Mesenchymal stem cell (in vitro differentiated cells and primary cell): ENCODE measurements around the gene C17orf50.
A peak's percentile ranks its signal among the peaks of the same experiment; 100 is the strongest.

Experiments used
- DNase-seq: peaks from one replicate; pipeline ENCODE4 v3.0.0-alpha.2; 2013
- H2AFZ ChIP-seq: one replicate; pipeline ENCODE4 v1.6.1; 2013; ENCODE audit warnings: low read depth, mild to moderate bottlenecking, control low read depth, inconsistent platforms, low read length, moderate library complexity
- H2AK5ac ChIP-seq: 2 replicates; pipeline ENCODE4 v1.6.1; 2013; ENCODE audit warnings: low read length, moderate library complexity, mild to moderate bottlenecking, inconsistent platforms; ENCODE audit not compliant: severe bottlenecking
- H2BK120ac ChIP-seq: one replicate; pipeline ENCODE4 v1.6.1; 2013; ENCODE audit warnings: low read depth, mild to moderate bottlenecking, inconsistent platforms, low read length, moderate library complexity
- H2BK12ac ChIP-seq, 2 experiments: one replicate each; pipeline ENCODE4 v1.6.1; 2013; ENCODE audit warnings: inconsistent platforms in 2 of 2, low read length in 2 of 2, mild to moderate bottlenecking in 2 of 2, moderate library complexity in 2 of 2, control low read depth in 1 of 2
- H2BK15ac ChIP-seq: one replicate; pipeline ENCODE4 v1.6.1; 2013; ENCODE audit warnings: mild to moderate bottlenecking, low read depth, inconsistent platforms; ENCODE audit not compliant: poor library complexity, severe bottlenecking
- H2BK5ac ChIP-seq: 2 replicates; pipeline ENCODE4 v1.6.1; 2013; ENCODE audit warnings: low read depth, mild to moderate bottlenecking, low read length, control low read depth, inconsistent platforms; ENCODE audit not compliant: poor library complexity, severe bottlenecking
- H3K14ac ChIP-seq, 2 experiments: one replicate each; pipeline ENCODE4 v1.6.1; 2013; ENCODE audit warnings: inconsistent platforms in 2 of 2, low read length in 2 of 2, control low read depth in 1 of 2, mild to moderate bottlenecking in 1 of 2, moderate library complexity in 1 of 2
- H3K18ac ChIP-seq, 2 experiments: one replicate each; pipeline ENCODE4 v1.6.1; 2013; ENCODE audit warnings: inconsistent platforms in 2 of 2, low read length in 2 of 2, control low read depth in 1 of 2, low read depth in 1 of 2, mild to moderate bottlenecking in 1 of 2
- H3K23ac ChIP-seq, 2 experiments: one replicate each; pipeline ENCODE4 v1.6.1; 2013; ENCODE audit warnings: inconsistent platforms in 2 of 2, low read length in 2 of 2, mild to moderate bottlenecking in 2 of 2, moderate library complexity in 2 of 2, control low read depth in 1 of 2
- H3K27ac ChIP-seq: 2 replicates; pipeline ENCODE4 v1.5.1; 2013; ENCODE audit warnings: mild to moderate bottlenecking, moderate library complexity, low read length, control low read depth, inconsistent platforms; ENCODE audit not compliant: poor library complexity, severe bottlenecking
- H3K27me3 ChIP-seq, 2 experiments: 2 replicates each; pipeline versions ENCODE4 v1.6.1 to v1.7.0; 2013; ENCODE audit warnings: low read length in 2 of 2, mild to moderate bottlenecking in 2 of 2, moderate library complexity in 2 of 2, control low read depth in 1 of 2, inconsistent platforms in 1 of 2; ENCODE audit not compliant: control insufficient read depth in 1 of 2, insufficient read depth in 1 of 2
- H3K36me3 ChIP-seq, 2 experiments: 2 replicates each; pipeline versions ENCODE4 v1.6.1 to v1.7.0; 2013; ENCODE audit warnings: low read length in 2 of 2, control low read depth in 1 of 2, inconsistent platforms in 1 of 2, low read depth in 1 of 2, mild to moderate bottlenecking in 1 of 2; ENCODE audit not compliant: insufficient read depth in 2 of 2, control insufficient read depth in 1 of 2
- H3K4ac ChIP-seq, 2 experiments: one replicate each; pipeline ENCODE4 v1.6.1; 2013; ENCODE audit warnings: inconsistent platforms in 2 of 2, low read length in 2 of 2, mild to moderate bottlenecking in 2 of 2, moderate library complexity in 2 of 2, control low read depth in 1 of 2, low read depth in 1 of 2
- H3K4me1 ChIP-seq: 2 replicates; pipeline ENCODE4 v1.6.1; 2013; ENCODE audit warnings: low read depth, low read length, control low read depth; ENCODE audit not compliant: control insufficient read depth, insufficient read depth
- H3K4me2 ChIP-seq: 2 replicates; pipeline ENCODE4 v1.6.1; 2013; ENCODE audit warnings: low read length, mild to moderate bottlenecking, inconsistent platforms; ENCODE audit not compliant: poor library complexity, severe bottlenecking
- H3K4me3 ChIP-seq, 2 experiments: 2 replicates each; pipeline versions ENCODE4 v1.5.1 to v1.7.0; 2013; ENCODE audit warnings: low read length in 2 of 2, mild to moderate bottlenecking in 2 of 2, control low read depth in 1 of 2, low read depth in 1 of 2; ENCODE audit not compliant: insufficient read depth in 1 of 2
- H3K79me1 ChIP-seq: replicated peaks from 2 replicates; pipeline ENCODE4 v1.6.1; 2013; ENCODE audit warnings: mild to moderate bottlenecking, control low read depth, low read length, inconsistent platforms; ENCODE audit not compliant: poor library complexity, severe bottlenecking
- H3K9ac ChIP-seq: 2 replicates; pipeline ENCODE4 v1.7.0; 2013; ENCODE audit warnings: mild to moderate bottlenecking, low read length, moderate library complexity
- H3K9me3 ChIP-seq: 2 replicates; pipeline ENCODE4 v1.7.0; 2013; ENCODE audit warnings: mild to moderate bottlenecking, low read length; ENCODE audit not compliant: control insufficient read depth
- H4K8ac ChIP-seq: one replicate; pipeline ENCODE4 v1.6.1; 2013; ENCODE audit warnings: inconsistent platforms, mild to moderate bottlenecking, low read length, moderate library complexity
- H4K91ac ChIP-seq: one replicate; pipeline ENCODE4 v1.6.1; 2013; ENCODE audit warnings: mild to moderate bottlenecking, low read length, inconsistent platforms
- WGBS: methylation state at CpG from one replicate; pipeline ENCODE4 v1.1.7; 2013; ENCODE audit warnings: mixed read lengths; 5-methylcytosine and 5-hydroxymethylcytosine counted together

Gene C17orf50

DNA sequence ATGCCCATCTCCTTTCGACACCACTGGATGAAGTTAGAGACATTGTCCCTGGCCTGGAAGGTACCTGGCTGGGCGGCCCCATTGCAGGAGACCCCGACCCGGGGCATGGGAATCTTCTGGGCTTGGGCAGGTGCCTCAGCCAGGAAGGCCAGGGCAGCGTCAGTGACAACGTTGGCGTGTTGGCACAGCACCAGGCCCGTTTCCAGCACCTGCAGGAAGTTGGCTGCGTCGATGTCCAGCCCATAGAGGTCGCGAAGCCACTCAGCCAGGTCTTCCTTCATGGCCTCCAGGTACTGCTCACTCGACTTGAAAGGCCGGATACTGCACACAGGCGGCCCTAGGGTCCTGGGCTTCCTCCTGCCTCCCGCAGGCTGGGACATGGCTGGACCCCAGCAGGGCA is 8.2 kb upstream of the C17orf50 start:
- Histone ChIP-seq H3K23ac (no peak overlapping the region), H2AK5ac (no peak overlapping the region), H3K14ac (no peak overlapping the region), H2BK120ac (no peak overlapping the region), H3K36me3 (no peaks in the 10 kb centered on the region), H3K4me3 (no peak overlapping the region), H3K27me3 (peaks cover 54 to 64% of the 10 kb centered on the region in 2 experiments), H3K4me1 (peaks cover 4% of the 10 kb centered on the region), H2BK15ac (peak overlapping the region; percentile 34), H2BK12ac (no peak overlapping the region), H3K4ac (no peak overlapping the region), H3K9ac (no peak overlapping the region), H3K9me3 (no peaks in the 10 kb centered on the region), H3K79me1 (no peaks in the 10 kb centered on the region), H3K27ac (no peak overlapping the region), H2BK5ac (no peak overlapping the region), H3K4me2 (no peak overlapping the region), H3K18ac (no peak overlapping the region), H4K91ac (no peak overlapping the region), H2AFZ (no peak overlapping the region), H4K8ac (no peak overlapping the region)
- no peak for DNase-seq
- 87% methylated on average over 16 of the region's 16 CpGs for WGBS

DNA sequence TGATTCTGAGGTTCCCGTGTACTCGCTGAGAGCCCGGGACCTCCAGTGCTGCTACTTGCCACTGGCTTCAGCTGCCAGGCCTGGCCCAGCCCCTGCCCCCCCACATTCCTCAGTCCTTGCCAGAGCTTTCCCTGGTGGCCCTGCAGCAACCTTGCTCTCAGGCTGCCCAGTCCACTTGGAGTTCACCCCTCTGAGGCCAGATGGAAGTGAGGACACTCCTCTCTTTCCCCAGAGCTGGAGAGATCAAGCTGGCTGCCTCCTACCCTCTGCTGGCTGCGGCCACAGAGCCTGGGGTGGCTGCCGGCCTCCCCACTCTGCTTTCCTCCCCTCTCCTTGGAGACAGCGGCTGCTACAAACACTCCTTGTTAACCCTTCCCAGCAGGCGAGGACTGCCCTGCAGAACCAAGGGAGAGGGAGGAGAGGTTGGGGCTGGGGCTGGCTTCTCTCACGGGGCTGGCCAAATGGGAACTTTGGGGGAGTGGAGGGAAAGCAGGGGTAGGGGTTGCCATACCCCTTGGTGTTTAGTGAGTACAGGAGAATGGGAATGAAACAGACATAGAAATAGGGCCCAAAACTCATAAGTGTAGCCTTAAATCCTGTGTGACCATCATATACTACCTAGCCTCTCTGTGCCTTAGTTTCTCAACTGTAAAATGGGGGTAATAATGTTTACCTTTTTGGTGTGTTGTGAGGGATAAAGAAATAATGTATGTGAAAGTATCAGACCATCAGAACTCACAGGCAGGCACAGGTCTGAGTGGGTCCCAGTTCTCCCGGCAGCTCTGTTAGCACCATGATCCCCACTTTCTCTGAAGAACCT is 7.5 kb upstream of the C17orf50 start, which contains the start of gene GAS2L2:
Gene GAS2L2, minus strand, starts transcription at position 295 of the 820 bp plus-strand sequence. CDS start 389 bp downstream, outside the sequence.
- Histone ChIP-seq H3K18ac (no peak within 1 kb of the TSS), H3K9me3 (no peaks in the 10 kb centered on the region), H4K91ac (no peak within 1 kb of the TSS), H3K4me3 (no peak within 1 kb of the TSS), H3K79me1 (no peaks in the 10 kb centered on the region), H3K23ac (no peak within 1 kb of the TSS), H3K36me3 (no peaks in the 10 kb centered on the region), H3K4me1 (peaks cover 4% of the 10 kb centered on the region), H3K9ac (no peak within 1 kb of the TSS), H4K8ac (no peak within 1 kb of the TSS), H2BK120ac (no peak within 1 kb of the TSS), H2AK5ac (no peak within 1 kb of the TSS), H2AFZ (no peak within 1 kb of the TSS), H2BK15ac (peak within 1 kb of the TSS; percentile 34), H3K27ac (no peak within 1 kb of the TSS), H3K4me2 (no peak within 1 kb of the TSS), H2BK5ac (no peak within 1 kb of the TSS), H2BK12ac (no peak within 1 kb of the TSS), H3K14ac (no peak within 1 kb of the TSS), H3K27me3 (peaks cover 49 to 61% of the 10 kb centered on the region in 2 experiments), H3K4ac (no peak within 1 kb of the TSS)
- DNase-seq, result no peak
- WGBS, result 74% methylated on average over 8 of the region's 9 CpGs

DNA sequence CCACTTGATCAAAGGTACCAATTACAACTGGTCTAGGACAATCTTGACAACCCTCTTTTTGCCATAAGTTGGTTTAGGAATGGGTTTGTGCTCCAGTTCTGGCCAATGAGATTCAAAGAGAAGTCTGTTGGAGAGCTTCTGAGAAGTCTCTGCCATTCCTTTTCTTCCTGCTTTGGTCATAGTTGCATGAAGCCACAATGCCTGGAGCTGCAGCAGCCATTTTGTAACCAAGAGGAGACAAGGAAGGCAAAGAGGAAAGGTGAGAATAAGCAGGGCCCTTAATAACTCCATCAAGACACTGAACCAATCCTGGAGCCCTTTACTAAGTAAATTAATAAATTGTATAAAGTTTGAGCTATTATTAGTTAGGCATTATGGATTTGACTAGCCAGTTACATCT is 3.4 kb upstream of the C17orf50 start:
- H3K18ac ChIP-seq, result no peak overlapping the region
- H3K27ac ChIP-seq, result no peak overlapping the region
- H3K23ac ChIP-seq, result no peak overlapping the region
- no peaks in the 10 kb centered on the region for H3K9me3 ChIP-seq
- H2BK120ac ChIP-seq, result no peak overlapping the region
- no peak overlapping the region for H4K91ac ChIP-seq
- H3K4me2 ChIP-seq, result no peak overlapping the region
- no peaks in the 10 kb centered on the region for H3K36me3 ChIP-seq
- H2BK15ac ChIP-seq, result no peak overlapping the region
- H4K8ac ChIP-seq, result no peak overlapping the region
- H2AK5ac ChIP-seq, result no peak overlapping the region
- no peaks in the 10 kb centered on the region for H3K4me1 ChIP-seq
- no peak overlapping the region for H3K14ac ChIP-seq
- no peak overlapping the region for H3K4ac ChIP-seq
- H2BK5ac ChIP-seq, result no peak overlapping the region
- H3K4me3 ChIP-seq, result no peak overlapping the region
- no peaks in the 10 kb centered on the region for H3K79me1 ChIP-seq
- no peak overlapping the region for H3K9ac ChIP-seq
- H3K27me3 ChIP-seq, result peaks cover 26 to 58% of the 10 kb centered on the region in 2 experiments
- no peak overlapping the region for H2AFZ ChIP-seq
- DNase-seq, result no peak
- H2BK12ac ChIP-seq, result no peak overlapping the region

DNA sequence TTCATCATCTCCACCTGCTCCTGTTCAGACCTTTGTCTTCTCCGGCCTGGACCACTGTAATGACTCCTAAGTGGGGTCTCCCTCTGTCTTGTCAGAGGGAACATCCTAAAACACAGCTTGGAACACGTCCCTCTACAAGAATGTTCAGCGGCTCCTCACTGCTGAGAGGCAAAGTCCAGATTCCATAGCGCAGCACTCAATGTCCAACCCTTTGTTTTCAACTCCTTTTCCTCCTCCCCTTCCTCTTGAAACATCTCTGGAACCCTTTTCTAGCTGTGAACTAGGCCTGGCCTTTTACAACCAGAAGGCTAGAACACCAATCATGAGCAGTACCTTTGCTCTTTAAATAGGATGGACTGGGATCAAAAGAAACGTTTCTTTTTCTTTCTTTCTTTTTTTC is 914 bp downstream of the C17orf50 start:
- peaks cover 16% of the 10 kb centered on the region for H3K4me1 ChIP-seq
- no peak overlapping the region for H3K14ac ChIP-seq
- no peak overlapping the region for H2BK12ac ChIP-seq
- no peak overlapping the region for H4K8ac ChIP-seq
- no peaks in the 10 kb centered on the region for H3K36me3 ChIP-seq
- H2BK120ac ChIP-seq, result no peak overlapping the region
- no peak overlapping the region for H3K18ac ChIP-seq
- H2BK5ac ChIP-seq, result no peak overlapping the region
- H3K4me3 ChIP-seq, result no peak overlapping the region
- H2AFZ ChIP-seq, result no peak overlapping the region
- WGBS, result 93% methylated on average over 5 of the region's 5 CpGs
- peaks cover 13 to 62% of the 10 kb centered on the region in 2 experiments for H3K27me3 ChIP-seq
- H3K9ac ChIP-seq, result no peak overlapping the region
- no peak overlapping the region for H3K23ac ChIP-seq
- no peak overlapping the region for H3K4ac ChIP-seq
- no peak for DNase-seq
- H3K9me3 ChIP-seq, result no peaks in the 10 kb centered on the region
- H2BK15ac ChIP-seq, result no peak overlapping the region
- H3K79me1 ChIP-seq, result no peaks in the 10 kb centered on the region
- no peak overlapping the region for H3K27ac ChIP-seq
- H2AK5ac ChIP-seq, result no peak overlapping the region
- no peak overlapping the region for H4K91ac ChIP-seq
- no peak overlapping the region for H3K4me2 ChIP-seq
